HG03066 (cell line): ENCODE results near the gene IL10.
A peak's percentile ranks its signal among the peaks of the same experiment; 100 is the strongest.
"Not testable (repeated sequence)": the region's sequence is repeated elsewhere in the genome, so short reads cannot be mapped to it uniquely, and the experiment has no call there.

Experiments
- ATAC-seq: cut with Tn5 transposase; IDR thresholded peaks from one replicate; pipeline ENCODE4 v1.9.1; 2021; ENCODE audit warnings: low read depth; ENCODE audit not compliant: unreplicated experiment

The IL10 gene

DNA sequence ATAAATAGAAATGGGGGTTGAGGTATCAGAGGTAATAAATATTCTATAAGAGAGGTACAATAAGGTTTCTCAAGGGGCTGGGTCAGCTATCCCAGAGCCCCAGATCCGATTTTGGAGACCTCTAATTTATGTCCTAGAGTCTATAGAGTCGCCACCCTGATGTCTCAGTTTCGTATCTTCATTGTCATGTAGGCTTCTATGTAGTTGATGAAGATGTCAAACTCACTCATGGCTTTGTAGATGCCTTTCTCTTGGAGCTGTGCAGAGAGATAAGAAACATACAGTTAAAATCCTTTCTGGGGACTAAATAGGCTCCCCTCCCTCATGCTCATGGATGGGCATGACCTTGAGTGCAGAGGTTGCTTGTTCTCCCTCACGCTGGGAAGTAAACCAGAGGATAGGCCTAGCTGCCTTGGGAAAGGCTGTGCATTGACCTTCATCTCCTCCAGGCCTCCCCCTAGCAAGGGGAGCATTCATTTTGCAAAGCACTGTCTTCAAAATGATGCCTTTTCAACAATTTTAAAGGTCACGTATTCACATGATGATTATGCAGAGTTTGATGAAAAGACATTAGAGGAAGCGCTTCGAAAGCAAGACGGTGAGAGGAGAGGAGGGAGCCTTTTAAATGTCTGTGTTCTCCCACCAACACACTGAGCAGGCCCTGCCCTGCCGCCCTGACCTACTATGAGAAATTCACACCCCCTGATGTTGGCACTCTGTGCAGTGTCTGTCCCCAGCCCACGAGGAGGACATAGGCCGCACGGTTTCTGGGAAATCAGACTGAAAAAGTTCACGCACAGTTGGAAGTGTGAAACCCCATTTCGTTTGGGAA lies 3.6 kb downstream of the IL10 start:
- ATAC-seq = peak; percentile 7

DNA sequence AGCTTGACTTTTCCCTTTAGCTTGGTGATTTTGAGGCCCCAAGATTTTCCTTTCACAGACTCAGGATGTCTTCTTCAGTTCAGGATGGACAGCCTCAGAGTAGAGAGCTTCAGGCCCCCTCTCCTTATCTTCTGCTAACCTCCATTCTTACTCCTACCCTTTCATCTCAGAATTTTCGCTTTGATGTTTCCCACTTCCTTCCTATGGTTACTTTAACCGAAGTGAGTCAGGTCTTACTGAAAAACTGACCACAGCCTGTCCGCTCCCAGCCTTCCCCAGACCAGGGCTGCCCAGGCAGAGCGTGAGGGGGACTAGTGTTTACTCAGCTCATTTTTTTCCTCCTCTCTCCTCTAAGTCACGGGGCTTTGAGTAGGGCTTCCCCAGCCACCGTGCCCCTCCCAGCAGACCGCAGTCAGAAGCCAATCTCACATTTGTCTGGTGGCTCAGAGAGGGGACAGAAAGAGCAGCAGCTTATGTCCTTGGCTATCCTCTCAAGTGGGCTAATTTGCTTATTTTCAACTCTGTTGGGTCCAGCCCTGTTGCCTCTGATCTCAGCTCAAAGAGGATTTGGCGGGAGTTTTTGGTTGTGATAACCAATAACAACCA lies 5.9 kb downstream of the IL10 start:
- ATAC-seq = peak; percentile 43

DNA sequence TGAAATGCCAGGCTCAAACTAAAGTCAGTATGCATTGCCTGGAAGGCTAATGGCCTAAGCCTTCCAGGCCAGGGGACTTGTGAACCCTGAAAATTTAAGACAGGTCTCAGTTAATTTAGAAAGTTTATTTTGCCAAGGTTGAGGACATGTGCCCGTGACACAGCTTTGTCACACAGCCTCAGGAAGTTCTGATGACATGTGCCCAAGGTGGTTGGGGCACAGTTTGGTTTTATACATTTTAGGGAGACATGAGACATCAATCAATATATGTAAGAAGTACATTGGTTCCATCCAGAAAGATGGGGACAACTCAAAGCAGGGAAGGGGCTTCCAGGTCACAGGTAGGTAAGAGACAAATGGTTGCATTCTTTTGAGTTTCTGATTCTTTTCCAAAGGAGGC lies 6.5 kb downstream of the IL10 start:
- ATAC-seq = not testable (repeated sequence)

DNA sequence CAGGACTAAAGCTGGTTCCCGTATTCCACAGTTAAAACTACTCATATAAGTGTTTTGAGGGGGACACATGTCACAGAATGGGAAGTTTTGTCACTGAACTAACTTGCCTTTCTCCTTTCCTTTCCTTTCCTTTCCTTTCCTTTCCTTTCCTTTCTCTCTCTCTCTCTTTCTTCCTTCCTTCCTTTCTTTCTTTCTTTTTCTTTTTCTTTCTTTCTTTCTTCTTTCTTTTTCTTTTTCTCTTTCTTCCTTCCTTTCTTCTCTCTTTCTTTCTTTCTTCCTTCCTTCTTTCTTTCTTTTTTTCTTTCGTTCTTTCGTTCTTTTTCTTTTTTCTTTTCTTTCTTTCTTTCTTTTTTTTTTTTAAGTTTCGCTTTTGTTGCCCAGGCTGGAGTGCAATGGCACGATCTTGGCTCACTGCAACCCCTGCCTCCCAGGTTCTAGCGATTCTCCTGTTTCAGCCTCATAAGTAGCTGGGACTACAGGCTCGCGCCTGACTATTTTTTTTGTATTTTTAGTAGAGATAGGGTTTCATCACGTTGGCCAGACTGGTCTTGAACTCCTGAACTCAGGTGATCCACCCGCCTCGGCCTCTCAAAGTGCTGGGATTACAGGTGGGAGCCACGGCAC lies 9.4 kb downstream of the IL10 start:
- ATAC-seq = not testable (repeated sequence)

DNA sequence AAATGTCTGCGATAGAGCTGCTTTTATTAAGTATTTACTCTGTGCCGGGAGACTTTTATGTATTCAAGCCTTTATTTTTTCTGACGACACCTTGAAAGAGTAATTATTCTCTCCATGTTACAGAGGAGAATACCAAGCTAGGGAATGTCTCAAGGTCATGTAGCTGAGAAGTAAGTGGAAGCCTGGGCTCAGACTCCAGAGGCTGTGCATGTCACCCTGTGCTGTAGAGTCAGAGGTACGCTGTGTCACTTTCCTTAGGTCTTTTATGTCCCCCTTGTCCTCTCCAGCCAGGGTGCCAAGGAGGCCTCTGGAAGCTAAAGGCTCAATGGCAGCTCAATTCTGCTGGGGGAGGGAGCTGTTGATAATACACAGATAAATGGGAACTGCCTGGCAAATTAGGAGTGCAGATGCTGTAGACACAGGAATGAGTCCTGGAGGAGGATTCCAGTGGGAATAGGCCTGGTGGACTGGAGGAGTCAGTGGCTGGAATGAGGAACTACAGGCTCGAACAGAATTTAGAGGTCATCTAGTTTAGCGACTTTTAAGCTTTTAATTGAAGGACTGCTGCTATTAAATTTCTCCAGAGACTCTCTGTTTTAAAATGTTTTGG lies 11.0 kb downstream of the IL10 start:
- ATAC-seq = no peak

DNA sequence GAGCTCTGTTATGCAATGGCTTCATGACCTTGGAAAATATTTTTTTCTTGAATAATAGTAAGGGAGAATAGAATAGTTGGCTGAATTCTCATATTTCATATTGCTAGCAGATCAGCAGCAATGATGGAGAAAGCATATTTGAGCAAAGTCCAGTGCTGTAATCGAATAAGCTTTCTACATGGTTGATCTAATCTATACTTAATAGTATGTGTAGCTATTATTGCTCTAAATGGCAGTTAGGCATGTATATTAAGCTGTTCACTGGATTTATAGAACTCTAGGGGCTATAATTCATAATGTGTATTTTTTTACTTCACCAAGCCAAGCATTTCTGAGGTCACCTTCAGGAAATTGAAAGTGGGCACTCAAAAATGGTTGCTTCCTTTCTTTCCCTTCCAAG lies 11.7 kb downstream of the IL10 start:
- no peak for ATAC-seq

DNA sequence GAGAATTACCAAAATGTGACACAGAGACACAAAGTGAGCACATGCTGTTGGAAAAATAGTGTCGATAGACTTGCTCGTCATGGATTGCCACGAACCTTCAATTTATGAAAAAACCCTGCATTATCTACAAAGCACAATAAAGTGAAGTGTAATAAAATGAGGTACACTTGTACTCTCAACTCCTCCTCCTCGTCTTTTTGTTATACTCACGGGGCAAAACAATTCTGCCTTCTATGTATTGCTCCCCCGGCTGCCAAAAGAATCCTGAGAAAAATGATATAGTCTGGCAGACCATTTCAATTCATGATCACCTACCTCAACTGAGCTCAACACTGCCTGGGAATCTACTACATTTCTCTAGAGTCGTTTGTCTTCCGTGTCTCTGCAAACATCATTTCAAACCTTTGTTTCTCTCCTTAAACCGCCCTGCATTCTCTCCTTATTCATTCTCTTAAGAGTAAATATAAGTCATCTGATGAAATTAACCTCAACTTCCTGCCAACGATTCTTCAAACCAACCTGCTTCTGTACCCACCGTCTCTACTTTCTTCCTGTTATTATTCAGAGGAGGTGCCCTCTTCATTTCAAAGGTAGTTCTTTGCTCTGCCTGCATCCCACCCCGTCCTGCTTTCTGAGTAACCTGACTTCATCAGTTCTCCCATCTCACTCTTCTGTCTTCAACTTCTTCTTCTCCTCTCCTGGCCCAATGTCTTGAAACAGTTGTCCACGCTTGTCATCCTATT lies 14.6 kb downstream of the IL10 start:
- ATAC-seq = no peak

DNA sequence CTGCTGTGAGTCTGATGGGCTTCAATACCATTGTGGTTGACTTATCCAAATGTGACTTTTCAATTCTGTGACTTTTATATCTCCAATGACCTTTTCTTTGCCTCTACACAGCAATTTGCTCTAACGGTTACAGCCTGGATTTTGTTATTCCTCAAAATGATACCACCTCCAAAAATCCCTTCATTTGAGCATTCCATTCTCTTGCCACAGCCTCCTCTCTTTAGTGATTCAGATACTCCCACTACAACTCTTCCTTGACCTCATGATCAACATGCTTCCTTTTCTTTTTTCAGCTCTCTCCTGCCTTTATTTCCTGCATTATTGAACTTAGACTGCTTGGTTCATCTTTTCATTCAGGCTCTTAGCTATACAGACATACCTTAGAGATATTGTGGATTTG lies 18.3 kb downstream of the IL10 start:
- no peak for ATAC-seq

DNA sequence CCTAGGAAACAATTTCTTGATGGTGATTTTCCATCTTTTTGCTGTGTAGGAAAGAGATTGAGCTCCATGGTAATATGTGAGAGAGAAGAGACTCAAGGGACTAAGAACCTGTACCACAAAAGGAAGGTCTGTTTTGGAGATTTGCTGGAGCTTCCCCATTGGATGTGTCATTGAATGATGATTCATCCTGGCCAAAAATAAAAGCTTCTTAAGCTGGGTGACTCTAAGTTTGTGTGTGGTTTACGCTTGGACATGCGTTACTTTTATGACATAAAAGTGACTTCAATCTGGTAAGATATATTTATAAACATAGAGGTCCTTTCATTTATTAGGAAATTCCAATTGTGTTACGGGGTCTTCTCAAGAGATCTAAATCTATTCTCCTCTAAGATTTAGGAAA lies 19.2 kb downstream of the IL10 start:
- ATAC-seq = no peak

DNA sequence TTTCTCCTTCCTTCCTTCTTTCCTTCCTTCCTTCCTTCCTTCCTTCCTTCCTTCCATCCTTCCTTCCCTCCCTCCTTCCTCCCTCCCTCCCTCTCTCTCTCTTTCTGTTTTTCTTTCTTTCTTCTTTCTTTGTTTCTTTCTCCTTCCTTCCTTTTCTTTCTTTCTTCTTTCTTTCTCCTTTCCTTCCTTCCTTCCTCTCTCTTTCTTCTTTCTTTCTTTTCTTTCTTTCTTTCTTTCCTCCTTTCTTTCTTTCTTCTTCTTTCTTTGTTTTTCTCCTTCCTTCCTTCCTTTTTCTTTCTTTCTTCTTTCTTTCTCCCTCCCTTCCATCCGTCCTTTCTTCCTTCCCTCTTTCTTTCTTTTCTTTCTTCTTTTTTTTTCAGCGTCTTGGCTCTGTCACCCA lies 19.8 kb downstream of the IL10 start:
- ATAC-seq = no peak

DNA sequence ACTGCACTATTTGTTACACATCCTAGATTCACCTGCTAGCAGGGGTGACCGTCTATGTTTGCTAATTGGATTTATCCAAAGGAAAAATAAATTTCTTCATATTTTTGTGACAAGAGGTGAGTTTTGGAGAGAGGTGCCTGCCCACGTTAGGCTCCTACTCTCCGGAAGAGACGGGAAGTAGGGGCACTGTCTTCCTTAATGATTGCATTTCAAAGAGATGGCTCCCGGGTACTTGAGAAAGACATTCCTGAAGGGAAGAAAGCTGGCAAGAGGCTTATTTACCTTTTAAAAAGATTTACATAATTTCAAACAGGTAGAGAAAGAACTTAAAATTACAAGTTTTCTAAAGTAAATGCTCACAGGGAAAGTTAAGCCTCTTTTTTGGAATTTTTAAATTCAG lies 20.4 kb downstream of the IL10 start:
- ATAC-seq = no peak

DNA sequence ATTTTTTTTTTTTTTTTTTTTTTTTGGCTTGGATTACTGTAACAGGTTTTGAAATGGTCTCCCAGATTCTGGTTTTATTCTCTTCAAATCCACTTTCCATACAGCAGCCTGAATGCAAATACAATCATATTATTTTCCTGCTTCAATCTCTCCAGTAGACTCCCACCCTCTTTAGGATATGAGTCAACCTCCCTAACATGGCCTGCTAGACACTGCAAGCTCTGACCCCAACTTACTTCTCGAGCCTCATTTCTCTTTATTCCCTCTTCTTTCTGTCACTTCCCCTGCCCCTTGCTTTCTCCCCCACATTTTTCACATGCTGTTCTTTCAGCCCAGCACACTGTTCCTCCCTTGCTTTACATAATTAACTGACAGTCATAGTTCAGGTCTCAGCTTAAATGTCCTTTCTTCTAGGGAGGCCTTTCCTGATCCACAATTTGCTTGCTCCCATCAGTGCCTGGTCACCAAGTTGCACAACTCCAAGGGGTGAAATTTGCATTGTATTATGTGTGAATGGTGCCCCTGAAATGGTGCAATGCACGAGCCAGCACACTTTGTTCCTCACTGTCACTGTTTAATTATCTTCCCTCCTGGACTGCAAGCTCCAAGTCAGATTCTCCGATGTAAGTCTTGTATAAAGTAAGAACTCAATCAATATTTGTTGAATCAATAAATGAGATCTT lies 23.8 kb downstream of the IL10 start:
- ATAC-seq = no peak

DNA sequence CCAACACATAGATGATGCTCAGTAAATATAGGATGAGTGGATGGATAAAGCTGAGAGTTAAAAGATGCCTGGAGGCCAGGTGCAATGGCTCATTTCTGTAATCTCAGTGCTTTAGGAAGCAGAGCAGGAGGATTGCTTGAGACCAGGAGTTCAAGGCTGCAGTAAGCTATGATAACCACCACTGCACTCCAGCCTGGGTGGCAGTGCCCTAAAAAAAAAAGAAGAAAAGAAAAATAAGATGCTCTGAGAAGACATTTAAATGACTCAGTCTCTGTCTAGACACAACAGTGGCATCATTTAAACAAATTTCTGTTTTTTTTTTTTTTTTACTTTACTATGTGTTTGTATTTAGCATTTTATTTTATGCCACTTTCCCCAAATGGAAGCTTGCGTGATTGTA lies 27.0 kb downstream of the IL10 start:
- ATAC-seq = no peak

DNA sequence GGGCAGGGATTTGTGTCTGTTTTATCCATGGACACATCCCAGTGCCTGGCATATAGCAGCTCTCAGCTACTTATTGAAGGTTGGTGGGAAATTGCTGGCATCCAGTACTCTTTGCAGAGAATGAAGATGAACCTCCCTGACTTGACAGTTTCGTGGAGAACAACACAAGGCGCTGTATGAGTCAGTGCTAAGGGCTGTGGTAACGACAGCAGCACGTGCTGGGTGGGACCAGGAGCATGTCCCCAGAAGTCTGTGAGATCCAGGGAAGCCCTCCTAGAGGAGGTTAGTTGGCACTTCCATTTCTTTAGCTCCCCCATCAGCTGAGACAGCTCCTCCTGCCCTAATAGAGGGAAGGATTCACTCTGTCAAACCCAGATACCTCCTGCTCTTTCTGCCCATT lies 27.6 kb downstream of the IL10 start:
- ATAC-seq = no peak

DNA sequence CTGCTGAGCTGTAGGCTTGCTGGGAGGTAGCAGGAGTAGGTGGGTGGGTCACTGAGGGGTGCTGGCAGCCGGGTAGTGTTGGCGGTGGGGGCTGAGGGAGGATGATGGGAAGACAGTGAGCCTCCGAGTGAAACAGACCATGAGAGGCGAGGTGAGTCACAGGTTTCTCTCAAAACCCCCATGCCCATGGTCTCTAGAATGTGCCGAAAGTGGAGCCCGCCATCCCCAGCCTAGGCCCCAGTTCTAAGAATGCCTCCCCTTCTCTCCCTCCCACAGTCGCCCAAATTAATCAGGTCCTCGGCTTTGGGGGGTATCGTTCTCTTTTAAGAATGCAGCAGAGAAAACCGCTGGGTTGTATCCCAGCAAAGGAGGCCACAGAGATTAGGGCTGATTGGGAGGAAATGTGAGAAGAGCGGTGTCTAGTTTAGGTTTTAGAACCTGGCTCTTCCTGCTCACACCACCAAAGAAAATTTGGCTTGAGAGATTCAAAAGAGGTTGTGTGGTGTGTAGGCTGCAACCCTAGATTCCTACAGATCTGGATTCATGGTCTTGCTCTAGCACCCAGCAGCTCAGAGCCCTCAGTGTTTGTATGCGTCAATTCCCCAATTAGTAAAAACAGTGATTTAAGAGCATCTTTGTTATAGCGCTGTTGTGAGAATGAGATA lies 29.4 kb downstream of the IL10 start:
- ATAC-seq = no peak

DNA sequence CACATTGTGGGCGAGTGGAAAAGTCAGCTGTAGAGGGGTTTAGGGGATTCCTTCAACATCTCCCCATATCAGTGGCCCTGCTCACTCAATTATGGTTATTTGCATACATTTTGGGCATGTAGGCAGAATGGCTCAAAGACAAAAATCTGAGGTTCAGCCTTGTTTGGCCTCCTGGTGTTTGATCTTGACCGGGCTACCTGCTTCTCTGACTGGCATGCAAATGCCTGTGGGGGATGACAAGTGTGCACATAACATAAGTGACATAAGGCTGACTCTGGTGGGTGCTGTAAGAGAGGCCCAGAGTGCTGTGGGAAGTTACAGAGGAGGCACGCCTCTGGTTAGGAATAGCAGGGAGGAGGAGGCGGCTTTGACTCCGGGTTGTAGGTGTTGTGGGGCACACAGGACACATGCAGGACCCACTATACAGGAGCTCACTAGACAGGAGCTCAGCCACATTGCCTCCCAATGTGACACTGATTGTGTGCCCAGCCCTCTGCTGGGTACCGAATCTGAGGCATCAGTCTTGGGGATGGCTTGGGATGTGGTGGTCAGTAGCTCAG lies 31.1 kb downstream of the IL10 start:
- no peak for ATAC-seq

DNA sequence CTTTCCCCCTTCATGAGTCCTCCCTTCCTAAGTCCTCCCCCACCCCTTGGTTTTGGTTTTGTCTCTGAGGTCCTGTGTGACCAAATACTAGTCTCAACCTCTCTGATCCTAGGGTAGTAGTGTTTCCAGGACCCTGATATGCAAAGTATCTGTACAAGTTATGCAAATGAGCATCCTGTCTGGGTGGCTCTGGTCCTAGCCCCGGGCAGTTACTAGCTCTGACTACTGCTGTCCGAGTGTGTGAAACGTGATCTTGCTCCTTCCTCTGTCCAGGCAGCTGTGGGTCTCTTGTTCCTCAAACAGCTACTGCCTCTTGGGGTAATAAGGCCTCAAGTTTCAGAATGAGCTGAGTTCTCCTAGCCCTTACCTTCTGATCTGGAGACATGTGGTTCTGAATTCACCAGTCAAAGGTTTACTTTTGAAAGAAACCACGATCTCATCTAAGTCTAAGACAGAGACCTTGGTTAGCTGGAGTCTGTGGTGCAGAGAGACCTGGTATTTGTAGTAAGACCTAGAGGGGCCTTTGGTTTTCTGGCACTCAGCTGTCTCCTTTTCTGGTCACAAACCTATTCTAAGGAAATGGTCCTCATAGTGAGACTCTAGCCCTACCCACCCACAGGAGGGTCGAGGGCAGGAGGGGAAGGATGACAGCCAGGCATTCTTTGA lies 32.8 kb downstream of the IL10 start:
- peak; percentile 77 for ATAC-seq

DNA sequence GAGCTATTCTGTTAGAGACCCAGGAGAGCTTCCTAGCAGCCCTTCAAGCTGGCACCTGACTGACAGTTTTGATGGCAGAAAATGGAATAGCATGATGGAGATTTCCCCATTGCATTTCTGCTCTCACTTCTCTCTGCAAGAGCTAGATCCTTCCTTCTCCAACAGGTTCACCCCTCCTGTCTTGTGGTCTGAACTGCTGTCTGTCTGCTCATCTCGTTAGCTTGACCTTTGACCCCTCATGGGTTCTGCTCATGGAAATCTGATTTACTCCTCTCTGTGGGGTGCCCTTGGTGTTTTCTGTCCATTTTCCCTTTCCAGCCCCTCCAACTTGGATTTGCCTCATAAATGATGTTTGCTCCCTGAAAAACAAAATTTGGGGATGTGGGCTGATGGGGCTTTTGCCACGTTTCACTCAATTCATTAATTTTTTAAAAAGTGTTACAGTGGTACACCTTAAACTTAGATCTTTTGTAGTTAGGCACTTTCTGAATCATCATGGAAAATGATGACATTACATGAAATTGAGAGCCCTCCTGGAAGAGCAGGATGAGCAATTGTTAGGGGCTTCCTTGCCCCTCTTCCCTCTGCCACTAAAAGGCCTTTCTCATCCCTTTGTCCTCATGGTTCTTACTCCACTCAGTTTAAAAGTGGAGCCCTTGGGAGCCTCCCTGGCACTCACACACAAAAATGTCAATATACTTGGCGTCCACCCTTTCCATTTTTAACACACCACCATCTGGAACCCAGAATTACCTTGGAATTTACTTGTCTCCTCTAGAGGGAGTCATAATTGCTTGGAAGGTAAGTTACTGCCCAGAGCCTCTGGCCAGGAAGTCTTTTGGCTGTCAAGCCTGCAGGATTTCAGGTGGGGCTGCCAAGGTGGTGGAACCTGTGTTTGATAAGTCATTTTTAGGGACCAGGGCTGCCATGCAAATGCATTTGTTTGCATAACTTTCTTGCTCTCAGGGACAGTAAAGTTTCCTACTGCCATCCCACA lies 33.6 kb downstream of the IL10 start:
- ATAC-seq = peak; percentile 5
